ENCODE measurements around the gene SHC4. TPM values are rescaled to one million over a fixed set of nuclear protein-coding genes. Genes with fewer than 3 reads are reported as not detected.

Gene SHC4
- total and polyA plus RNA-seq, 9 of the 15 experiments (the other 6 are each of a cell fraction or from before 2014, with no cell fraction given), result 0.43 to 1.2 (median 0.67) TPM

DNA sequence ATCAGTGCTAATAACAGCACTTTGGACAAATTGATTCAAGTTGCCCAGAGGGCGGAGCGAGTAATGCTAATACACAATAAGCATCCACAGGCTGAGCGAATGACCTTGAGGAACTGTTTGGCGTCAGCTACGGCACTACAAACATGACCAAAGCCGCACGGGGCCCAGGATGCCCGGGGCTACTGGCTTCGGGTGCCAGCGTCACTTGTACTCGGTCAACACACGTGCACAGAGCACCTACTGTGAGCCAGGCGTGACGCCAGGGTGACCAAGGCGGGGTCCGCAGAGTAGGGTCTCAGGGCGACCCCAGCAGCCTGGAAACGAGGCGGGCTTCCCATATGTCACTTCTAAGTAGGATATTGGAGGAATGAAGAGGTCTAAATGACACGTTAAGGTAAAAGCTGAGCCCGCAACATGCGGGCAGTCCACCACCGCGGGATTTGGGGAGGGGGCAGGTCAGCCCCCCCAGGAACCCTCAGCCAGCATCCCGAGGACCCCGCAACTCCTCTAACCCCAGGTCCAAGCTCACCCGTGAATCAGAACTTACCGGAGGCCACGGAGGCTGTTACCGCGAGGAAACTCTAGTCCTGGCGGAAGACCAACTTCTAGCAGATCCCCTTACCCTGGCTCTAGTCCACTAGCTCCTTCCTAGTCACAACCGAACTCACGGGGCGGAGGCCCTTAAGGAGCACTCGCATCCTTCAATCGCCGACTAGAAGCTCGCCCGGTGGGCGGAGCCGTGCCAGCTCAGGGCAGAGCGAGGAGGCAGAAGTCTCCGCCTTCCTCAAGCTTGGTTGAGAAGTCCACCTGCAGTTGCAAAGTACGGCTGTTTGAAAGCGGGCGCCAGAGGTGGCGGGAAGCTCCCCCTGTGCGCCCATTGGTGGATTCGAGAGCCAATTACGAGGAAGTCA, 153.1 kb downstream of the SHC4 start, which contains the start of gene CEP152 (continued):
- TF ChIP-seq NR2C1 (IDR thresholded peaks at IDR 0.05) (no peak), NR2C1 (tag; IDR thresholded peaks at IDR 0.05) (no peak; the same call in 1 of the 2 replicates), FOXK1 (CRISPR knock-in tag; IDR thresholded peaks at IDR 0.05; ENCODE audit: borderline replicate concordance) (no peak), L3MBTL2 (IDR thresholded peaks at IDR 0.05) (peak; percentile 55), TBL1XR1 (IDR thresholded peaks at IDR 0.05; ENCODE audit: low read length in 2 of 2) (peak in 1 of 2 experiments; percentile 39; a peak in 1 of 4 replicates), POLR2B (IDR thresholded peaks at IDR 0.05; ENCODE audit: low read depth, partially characterized antibody) (peak; percentile 67), CHD2 (IDR thresholded peaks at IDR 0.05; ENCODE audit: low read depth, low read length) (peak; percentile 68), MBD2 (IDR thresholded peaks at IDR 0.05; ENCODE audit: borderline replicate concordance, low read depth) (peak; percentile 90), TRIM24 (IDR thresholded peaks at IDR 0.05) (peak in 1 of 2 experiments; percentile 55; a peak in 1 of 4 replicates), ZBED1 (IDR thresholded peaks at IDR 0.05) (no peak), ATF1 (CRISPR knock-in tag; IDR thresholded peaks at IDR 0.05) (no peak), ATF1 (tag; IDR thresholded peaks at IDR 0.05) (peak; percentile 80), FOXP1 (CRISPR knock-in tag; IDR thresholded peaks at IDR 0.05) (peak; percentile 57; the same call in 1 of the 2 replicates), HNRNPL (IDR thresholded peaks at IDR 0.05; ENCODE audit: low read depth, low read length) (peak; percentile 63; the same call in 1 of the 2 replicates), NFYB (IDR thresholded peaks at IDR 0.05; ENCODE audit: extremely low read depth, insufficient read length) (peak; percentile 99), ETV1 (tag; conservative IDR thresholded peaks at IDR 0.05; ENCODE audit: low read depth) (no peak), RUNX1 (IDR thresholded peaks at IDR 0.05; ENCODE audit: low read depth) (no peak), HSF4 (CRISPR knock-in tag; IDR thresholded peaks at IDR 0.05; ENCODE audit: borderline replicate concordance) (no peak)
- TF ChIP-seq, protein P1, sequence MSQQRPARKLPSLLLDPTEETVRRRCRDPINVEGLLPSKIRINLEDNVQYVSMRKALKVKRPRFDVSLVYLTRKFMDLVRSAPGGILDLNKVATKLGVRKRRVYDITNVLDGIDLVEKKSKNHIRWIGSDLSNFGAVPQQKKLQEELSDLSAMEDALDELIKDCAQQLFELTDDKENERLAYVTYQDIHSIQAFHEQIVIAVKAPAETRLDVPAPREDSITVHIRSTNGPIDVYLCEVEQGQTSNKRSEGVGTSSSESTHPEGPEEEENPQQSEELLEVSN (IDR thresholded peaks at IDR 0.05; ENCODE audit: borderline replicate concordance in 1 of 2, extremely low read depth in 1 of 2, insufficient read depth in 1 of 2, insufficient read length in 1 of 2, low read depth in 1 of 2, low read length in 1 of 2, poor library complexity in 1 of 2, severe bottlenecking in 1 of 2), result peak; percentile 68 to 88
- TF ChIP-seq, protein P2, sequence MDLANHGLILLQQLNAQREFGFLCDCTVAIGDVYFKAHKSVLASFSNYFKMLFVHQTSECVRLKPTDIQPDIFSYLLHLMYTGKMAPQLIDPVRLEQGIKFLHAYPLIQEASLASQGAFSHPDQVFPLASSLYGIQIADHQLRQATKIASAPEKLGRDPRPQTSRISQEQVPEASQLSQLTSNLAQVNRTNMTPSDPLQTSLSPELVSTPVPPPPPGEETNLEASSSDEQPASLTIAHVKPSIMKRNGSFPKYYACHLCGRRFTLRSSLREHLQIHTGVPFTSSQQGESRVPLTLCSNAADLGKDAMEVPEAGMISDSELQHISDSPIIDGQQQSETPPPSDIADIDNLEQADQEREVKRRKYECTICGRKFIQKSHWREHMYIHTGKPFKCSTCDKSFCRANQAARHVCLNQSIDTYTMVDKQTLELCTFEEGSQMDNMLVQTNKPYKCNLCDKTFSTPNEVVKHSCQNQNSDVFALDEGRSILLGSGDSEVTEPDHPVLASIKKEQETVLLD (IDR thresholded peaks at IDR 0.05), result peak; percentile 47; the same call in 1 of the 2 replicates
- TF ChIP-seq, protein P3, sequence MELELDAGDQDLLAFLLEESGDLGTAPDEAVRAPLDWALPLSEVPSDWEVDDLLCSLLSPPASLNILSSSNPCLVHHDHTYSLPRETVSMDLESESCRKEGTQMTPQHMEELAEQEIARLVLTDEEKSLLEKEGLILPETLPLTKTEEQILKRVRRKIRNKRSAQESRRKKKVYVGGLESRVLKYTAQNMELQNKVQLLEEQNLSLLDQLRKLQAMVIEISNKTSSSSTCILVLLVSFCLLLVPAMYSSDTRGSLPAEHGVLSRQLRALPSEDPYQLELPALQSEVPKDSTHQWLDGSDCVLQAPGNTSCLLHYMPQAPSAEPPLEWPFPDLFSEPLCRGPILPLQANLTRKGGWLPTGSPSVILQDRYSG (tag; conservative IDR thresholded peaks at IDR 0.05; ENCODE audit: low read depth), result no peak
- TF ChIP-seq, protein P4, sequence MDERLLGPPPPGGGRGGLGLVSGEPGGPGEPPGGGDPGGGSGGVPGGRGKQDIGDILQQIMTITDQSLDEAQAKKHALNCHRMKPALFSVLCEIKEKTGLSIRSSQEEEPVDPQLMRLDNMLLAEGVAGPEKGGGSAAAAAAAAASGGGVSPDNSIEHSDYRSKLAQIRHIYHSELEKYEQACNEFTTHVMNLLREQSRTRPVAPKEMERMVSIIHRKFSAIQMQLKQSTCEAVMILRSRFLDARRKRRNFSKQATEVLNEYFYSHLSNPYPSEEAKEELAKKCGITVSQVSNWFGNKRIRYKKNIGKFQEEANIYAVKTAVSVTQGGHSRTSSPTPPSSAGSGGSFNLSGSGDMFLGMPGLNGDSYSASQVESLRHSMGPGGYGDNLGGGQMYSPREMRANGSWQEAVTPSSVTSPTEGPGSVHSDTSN (CRISPR knock-in tag; IDR thresholded peaks at IDR 0.05; ENCODE audit: low read depth), result peak; percentile 60; the same call in 1 of the 2 replicates
- TF ChIP-seq, protein P4 (tag; conservative IDR thresholded peaks at IDR 0.05; ENCODE audit: low read depth), result peak; percentile 99

All from K562 (cell line).